Liver (tissue), 9 donors: Measurements from ENCODE around the gene PPP2R2B. TPM values are rescaled to one million over a fixed set of nuclear protein-coding genes. Genes with fewer than 3 reads are reported as not detected.

Source experiments
- DNase-seq: peaks from one replicate; pipeline ENCODE4 v3.0.0-alpha.2; 2017; ENCODE audit warnings: low spot score
- H3K27ac ChIP-seq, 2 donors: one replicate each; pipeline ENCODE4 v1.7.0; 2013; ENCODE audit warnings: inconsistent platforms in 2 of 2, low read length in 2 of 2, control low read depth in 1 of 2, low read depth in 1 of 2, mild to moderate bottlenecking in 1 of 2
- H3K27me3 ChIP-seq, 4 donors: one replicate each; pipeline versions ENCODE4 v1.6.1 to v1.7.0; 2013; ENCODE audit warnings: low read length in 3 of 4, inconsistent platforms in 1 of 4, mild to moderate bottlenecking in 1 of 4, moderate library complexity in 1 of 4; ENCODE audit not compliant: control insufficient read depth in 4 of 4, insufficient read depth in 4 of 4
- H3K36me3 ChIP-seq, 4 donors: one replicate each; pipeline versions ENCODE4 v1.6.1 to v1.7.0; 2013; ENCODE audit warnings: low read length in 3 of 4, mild to moderate bottlenecking in 3 of 4, low read depth in 1 of 4, moderate library complexity in 1 of 4; ENCODE audit not compliant: control insufficient read depth in 4 of 4, insufficient read depth in 3 of 4
- H3K4me1 ChIP-seq, 4 donors: one replicate each; pipeline versions ENCODE4 v1.6.1 to v1.7.0; 2013; ENCODE audit warnings: low read length in 3 of 4, mild to moderate bottlenecking in 3 of 4, moderate library complexity in 1 of 4; ENCODE audit not compliant: control insufficient read depth in 4 of 4, insufficient read depth in 4 of 4
- H3K4me3 ChIP-seq, 3 donors: one replicate each; pipeline versions ENCODE4 v1.6.1 to v1.7.0; 2013; ENCODE audit warnings: low read length in 3 of 3, control low read depth in 1 of 3, low read depth in 1 of 3, mild to moderate bottlenecking in 1 of 3
- H3K9ac ChIP-seq, 2 donors: one replicate each; pipeline ENCODE4 v1.7.0; 2013; ENCODE audit warnings: low read length in 2 of 2, mild to moderate bottlenecking in 2 of 2, moderate library complexity in 2 of 2, control low read depth in 1 of 2, low read depth in 1 of 2
- H3K9me3 ChIP-seq, 4 donors: one replicate each; pipeline versions ENCODE4 v1.6.1 to v1.7.0; 2013; ENCODE audit warnings: low read length in 3 of 4; ENCODE audit not compliant: control insufficient read depth in 4 of 4
- ATF3 ChIP-seq: IDR thresholded peaks from 2 replicates; pipeline ENCODE4 v1.6.1; 2016; ENCODE audit warnings: antibody characterized with exemption
- CTCF ChIP-seq: fragments of 150-350 bp; IDR thresholded peaks from 2 replicates; pipeline ENCODE4 v1.5.1; 2017; ENCODE audit warnings: improper control_type of control experiment, low read depth, low read length; ENCODE audit not compliant: missing input control
- EGR1 ChIP-seq, 2 donors: IDR thresholded peaks; 2 replicates each; pipeline ENCODE4 v1.6.1; 2016 to 2018; ENCODE audit warnings: antibody characterized with exemption in 2 of 2, low read depth in 2 of 2
- FOXA1 ChIP-seq: IDR thresholded peaks from 2 replicates; pipeline ENCODE4 v1.6.1; 2016; ENCODE audit warnings: antibody characterized with exemption
- FOXA2 ChIP-seq: IDR thresholded peaks from 2 replicates; pipeline ENCODE4 v1.6.1; 2016; ENCODE audit warnings: antibody characterized with exemption
- GABPA ChIP-seq, 2 donors: IDR thresholded peaks in 1 of 2; conservative IDR thresholded peaks in 1 of 2; 2 replicates each; pipeline ENCODE4 v1.6.1; 2016; ENCODE audit warnings: antibody characterized with exemption in 2 of 2, mild to moderate bottlenecking in 1 of 2, moderate library complexity in 1 of 2
- HNF4A ChIP-seq, 2 donors: conservative IDR thresholded peaks; 2 replicates each; pipeline ENCODE4 v1.6.1; 2016; ENCODE audit warnings: antibody characterized with exemption in 2 of 2, mild to moderate bottlenecking in 2 of 2
- HNF4G ChIP-seq: IDR thresholded peaks from 2 replicates; pipeline ENCODE4 v1.6.1; 2016; ENCODE audit warnings: antibody characterized with exemption
- JUND ChIP-seq, 2 donors: IDR thresholded peaks; 2 replicates each; pipeline ENCODE4 v1.6.1; 2016; ENCODE audit warnings: antibody characterized with exemption in 2 of 2
- MAX ChIP-seq: IDR thresholded peaks from 2 replicates; pipeline ENCODE4 v1.6.1; 2016; ENCODE audit warnings: antibody characterized with exemption
- NR2F2 ChIP-seq: IDR thresholded peaks from 2 replicates; pipeline ENCODE4 v1.6.1; 2016; ENCODE audit warnings: antibody characterized with exemption
- RAD21 ChIP-seq, 2 donors: IDR thresholded peaks; 2 replicates each; pipeline ENCODE4 v1.6.1; 2016; ENCODE audit warnings: antibody characterized with exemption in 2 of 2, mild to moderate bottlenecking in 2 of 2
- REST ChIP-seq: IDR thresholded peaks from 2 replicates; pipeline ENCODE4 v1.6.1; 2016; ENCODE audit warnings: antibody characterized with exemption, mild to moderate bottlenecking
- RXRA ChIP-seq, 2 donors: IDR thresholded peaks; 2 replicates each; pipeline ENCODE4 v1.6.1; 2017 to 2018; ENCODE audit warnings: antibody characterized with exemption in 2 of 2, mild to moderate bottlenecking in 1 of 2
- SP1 ChIP-seq: IDR thresholded peaks from 2 replicates; pipeline ENCODE4 v1.6.1; 2018; ENCODE audit warnings: antibody characterized with exemption, mild to moderate bottlenecking
- TAF1 ChIP-seq: conservative IDR thresholded peaks from 2 replicates; pipeline ENCODE4 v1.6.1; 2016; ENCODE audit warnings: antibody characterized with exemption, mild to moderate bottlenecking
- YY1 ChIP-seq: IDR thresholded peaks from 2 replicates; pipeline ENCODE4 v1.6.1; 2016; ENCODE audit warnings: antibody characterized with exemption, mild to moderate bottlenecking
- ZBTB33 ChIP-seq: IDR thresholded peaks from 2 replicates; pipeline ENCODE4 v1.6.1; 2016; ENCODE audit warnings: antibody characterized with exemption
- WGBS: extraction: QIAGEN DNeasy Blood & Tissue Kit; methylation state at CpG from one replicate; pipeline ENCODE4 v1.1.7; 2013; 5-methylcytosine and 5-hydroxymethylcytosine counted together
- polyA plus RNA-seq, 2 donors: library from polyadenylated mRNA; stranded (reverse) in 1 of 2; unstranded in 1 of 2; fragments of 200-250 nt in 1 of 2; fragments of >200 nt in 1 of 2; fragmentation: Nextera tagmentation in 1 of 2; extraction: Ambion mirVana in 1 of 2; gene quantifications; one replicate each; pipeline versions ENCODE4 v1.2.1 to v1.2.3, GENCODE V29; 2013 to 2015
- total RNA-seq, 2 donors: library from RNA; depleted of rRNA; stranded (reverse); fragments of >200 nt; gene quantifications; one replicate each; pipeline ENCODE4 v1.2.3, GENCODE V29; 2014
- donor health status: healthy.
- donor health status: healthy.
- donor health status: healthy.
- donor health status: healthy.
- donor health status: healthy.

The PPP2R2B gene
- total and polyA plus RNA-seq, 4 donors, result 0.15 to 6.3 (median 0.40) TPM

- Histone ChIP-seq H3K4me3 (no peak overlapping the region), H3K9ac (no peak overlapping the region), H3K27ac (no peak overlapping the region), H3K4me1 (peaks cover 0 to 4% (median 3%) of the 10 kb centered on the region in 4 donors), H3K27me3 (no peaks in the 10 kb centered on the region), H3K36me3 (no peaks in the 10 kb centered on the region), H3K9me3 (no peaks in the 10 kb centered on the region)
- TF ChIP-seq HNF4A (conservative IDR thresholded peaks at IDR 0.05) (no peak), ATF3 (no peak), JUND (IDR thresholded peaks at IDR 0.05) (no peak), YY1 (no peak), GABPA (IDR thresholded peaks at IDR 0.05 in 1 of 2, conservative IDR thresholded peaks at IDR 0.05 in 1 of 2) (no peak), FOXA2 (no peak), CTCF (no peak), REST (no peak), MAX (no peak), NR2F2 (no peak)
- no peak for DNase-seq
- WGBS, result 92% methylated on average over 1 of the region's 1 CpG
These were observed 6.4 kb downstream of the PPP2R2B start for GRCh38 chr5:146872188-146872587.

- 85% methylated on average over 1 of the region's 1 CpG for WGBS
- H3K36me3 ChIP-seq, result no peaks in the 10 kb centered on the region
- TF ChIP-seq JUND (IDR thresholded peaks at IDR 0.05) (no peak), FOXA2 (no peak), SP1 (no peak), CTCF (no peak), RAD21 (IDR thresholded peaks at IDR 0.05) (no peak), TAF1 (no peak), NR2F2 (no peak), HNF4A (conservative IDR thresholded peaks at IDR 0.05) (no peak), MAX (no peak), RXRA (IDR thresholded peaks at IDR 0.05) (no peak), HNF4G (no peak), GABPA (IDR thresholded peaks at IDR 0.05 in 1 of 2, conservative IDR thresholded peaks at IDR 0.05 in 1 of 2) (no peak), EGR1 (IDR thresholded peaks at IDR 0.05; ENCODE audit: low read depth in 2 of 2) (no peak), ZBTB33 (no peak), FOXA1 (no peak)
These were observed 10.4 kb downstream of the PPP2R2B start for GRCh38 chr5:146867996-146868708.

More at GRCh38 chr5:146867996-146868708, 10.4 kb downstream of the PPP2R2B start:
- H3K4me1 ChIP-seq, result no peaks in the 10 kb centered on the region
- no peaks in the 10 kb centered on the region for H3K27me3 ChIP-seq
- H3K9me3 ChIP-seq, result no peaks in the 10 kb centered on the region
- DNase-seq, result no peak
- no peak overlapping the region for H3K4me3 ChIP-seq
- no peak overlapping the region for H3K9ac ChIP-seq
- no peak overlapping the region for H3K27ac ChIP-seq
